ENCODE data around the gene MMD2. TPM values are rescaled to one million over a fixed set of nuclear protein-coding genes. Genes with fewer than 3 reads are reported as not detected.

The MMD2 gene, protein sequence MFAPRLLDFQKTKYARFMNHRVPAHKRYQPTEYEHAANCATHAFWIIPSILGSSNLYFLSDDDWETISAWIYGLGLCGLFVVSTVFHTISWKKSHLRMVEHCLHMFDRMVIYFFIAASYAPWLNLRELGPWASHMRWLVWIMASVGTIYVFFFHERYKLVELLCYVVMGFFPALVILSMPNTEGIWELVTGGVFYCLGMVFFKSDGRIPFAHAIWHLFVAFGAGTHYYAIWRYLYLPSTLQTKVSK
- not detected for polyA plus RNA-seq (2012; ENCODE audit: insufficient read depth, insufficient read length, low read depth)

DNA sequence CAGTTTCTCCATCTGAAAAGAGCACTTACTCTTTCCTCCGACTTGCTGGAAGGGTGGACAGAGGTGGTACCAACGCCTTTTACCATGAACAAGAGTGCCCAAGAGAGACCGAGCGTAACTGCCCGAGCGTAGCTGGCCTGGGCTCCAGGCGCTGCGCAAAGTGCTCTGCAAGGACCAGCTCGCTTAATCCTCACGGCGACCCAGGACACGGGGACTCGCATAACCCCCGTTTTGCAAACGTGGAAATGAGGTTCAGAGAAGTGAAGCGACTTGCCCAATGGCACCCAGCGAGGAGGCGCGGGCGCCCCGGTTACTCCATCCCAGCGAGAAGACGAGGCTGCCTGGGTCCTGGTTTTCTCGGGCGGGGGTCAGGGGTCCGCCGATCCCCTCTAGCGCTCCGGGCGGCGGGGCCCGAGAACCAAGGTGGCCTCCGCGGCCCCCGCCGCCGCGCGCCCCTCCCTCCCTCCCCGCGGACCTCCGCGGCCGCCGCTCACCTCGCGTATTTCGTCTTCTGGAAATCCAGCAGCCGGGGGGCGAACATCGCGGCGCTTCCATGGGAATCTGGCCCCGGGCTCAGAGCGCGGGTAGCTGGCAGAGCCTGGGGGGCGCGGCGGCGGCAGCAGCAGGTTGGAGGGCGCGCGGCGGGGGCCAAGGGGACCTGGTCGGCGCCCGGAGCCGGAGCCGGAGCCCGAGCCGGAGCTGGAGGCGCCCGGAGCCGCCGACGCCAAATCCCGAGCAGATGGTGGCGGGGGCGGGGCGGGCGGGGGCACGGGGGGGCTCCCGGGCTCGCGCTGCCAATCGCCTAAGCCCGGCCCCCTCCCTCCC lies at the start of gene MMD2:
Gene MMD2 (minus strand): TSS at position 711 of the 825 bp plus-strand sequence. CDS start 170 bp downstream, at position 541.
- TF ChIP-seq, protein P1, sequence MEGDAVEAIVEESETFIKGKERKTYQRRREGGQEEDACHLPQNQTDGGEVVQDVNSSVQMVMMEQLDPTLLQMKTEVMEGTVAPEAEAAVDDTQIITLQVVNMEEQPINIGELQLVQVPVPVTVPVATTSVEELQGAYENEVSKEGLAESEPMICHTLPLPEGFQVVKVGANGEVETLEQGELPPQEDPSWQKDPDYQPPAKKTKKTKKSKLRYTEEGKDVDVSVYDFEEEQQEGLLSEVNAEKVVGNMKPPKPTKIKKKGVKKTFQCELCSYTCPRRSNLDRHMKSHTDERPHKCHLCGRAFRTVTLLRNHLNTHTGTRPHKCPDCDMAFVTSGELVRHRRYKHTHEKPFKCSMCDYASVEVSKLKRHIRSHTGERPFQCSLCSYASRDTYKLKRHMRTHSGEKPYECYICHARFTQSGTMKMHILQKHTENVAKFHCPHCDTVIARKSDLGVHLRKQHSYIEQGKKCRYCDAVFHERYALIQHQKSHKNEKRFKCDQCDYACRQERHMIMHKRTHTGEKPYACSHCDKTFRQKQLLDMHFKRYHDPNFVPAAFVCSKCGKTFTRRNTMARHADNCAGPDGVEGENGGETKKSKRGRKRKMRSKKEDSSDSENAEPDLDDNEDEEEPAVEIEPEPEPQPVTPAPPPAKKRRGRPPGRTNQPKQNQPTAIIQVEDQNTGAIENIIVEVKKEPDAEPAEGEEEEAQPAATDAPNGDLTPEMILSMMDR (IDR thresholded peaks at IDR 0.05; ENCODE audit: low read depth, low read length), result no peak
- H3K9me3 ChIP-seq, result no peaks in the 10 kb centered on the region

DNA sequence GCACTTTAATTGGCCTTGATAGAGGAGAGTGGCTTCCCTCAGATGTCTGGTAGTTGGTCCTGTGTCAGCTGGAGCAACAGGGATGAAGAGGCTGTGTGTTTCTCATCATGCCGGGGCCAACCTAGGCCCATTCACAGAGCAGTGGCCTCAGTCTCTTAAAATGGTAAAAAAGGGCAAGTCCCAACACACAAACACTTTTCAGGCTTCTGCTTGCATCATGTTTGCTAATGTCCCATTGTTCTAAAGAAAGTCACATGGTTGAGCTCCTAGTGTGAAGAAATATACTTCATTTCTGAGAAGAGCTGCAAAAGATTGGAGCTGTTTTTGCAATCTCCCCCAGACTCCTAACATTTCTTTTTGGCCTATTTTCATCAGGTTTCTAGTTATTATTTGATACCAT lies 46.1 kb upstream of the MMD2 start:
- Histone ChIP-seq H3K9me3 (no peaks in the 10 kb centered on the region), H3K4me3 (ENCODE audit: low read depth, low read length) (no peak overlapping the region), H3K4me1 (no peaks in the 10 kb centered on the region), H3K27me3 (no peaks in the 10 kb centered on the region), H3K36me3 (no peaks in the 10 kb centered on the region)
- TF ChIP-seq, protein P1 (IDR thresholded peaks at IDR 0.05; ENCODE audit: low read depth, low read length), result no peak
- no peak for DNase-seq

More for the DNA sequence above, at the start of gene MMD2:
- H3K27me3 ChIP-seq, result peaks cover 15% of the 10 kb centered on the region
- H3K4me3 ChIP-seq (ENCODE audit: low read depth, low read length), result no peak within 1 kb of the TSS
- H3K4me1 ChIP-seq, result no peaks in the 10 kb centered on the region
- H3K36me3 ChIP-seq, result no peaks in the 10 kb centered on the region
- no peak for DNase-seq

DNA sequence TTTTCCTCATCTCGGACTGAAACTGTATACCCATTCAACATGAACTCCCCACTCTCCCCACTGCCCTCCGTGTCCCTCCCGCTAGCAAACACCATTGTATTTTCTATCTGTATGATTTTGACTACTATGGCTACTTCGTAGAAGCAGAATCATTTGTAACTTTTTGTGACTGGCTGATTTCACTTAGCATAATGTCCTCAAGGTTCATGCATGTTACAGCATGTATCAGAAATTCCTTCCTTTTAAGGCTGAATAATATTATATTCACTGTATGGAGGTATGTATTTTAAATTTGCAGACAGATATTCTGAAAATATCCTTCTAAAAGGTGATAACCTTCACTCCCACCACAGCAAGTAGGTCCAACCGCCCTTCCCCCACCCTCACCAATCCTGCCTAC lies 42.9 kb upstream of the MMD2 start:
- no peak for DNase-seq
- Histone ChIP-seq H3K4me3 (ENCODE audit: low read depth, low read length) (no peak overlapping the region), H3K4me1 (no peaks in the 10 kb centered on the region), H3K9me3 (no peaks in the 10 kb centered on the region), H3K36me3 (peaks cover 3% of the 10 kb centered on the region; the same call in 1 of the 2 replicates), H3K27me3 (no peaks in the 10 kb centered on the region)
- TF ChIP-seq, protein P1 (IDR thresholded peaks at IDR 0.05; ENCODE audit: low read depth, low read length), result no peak

DNA sequence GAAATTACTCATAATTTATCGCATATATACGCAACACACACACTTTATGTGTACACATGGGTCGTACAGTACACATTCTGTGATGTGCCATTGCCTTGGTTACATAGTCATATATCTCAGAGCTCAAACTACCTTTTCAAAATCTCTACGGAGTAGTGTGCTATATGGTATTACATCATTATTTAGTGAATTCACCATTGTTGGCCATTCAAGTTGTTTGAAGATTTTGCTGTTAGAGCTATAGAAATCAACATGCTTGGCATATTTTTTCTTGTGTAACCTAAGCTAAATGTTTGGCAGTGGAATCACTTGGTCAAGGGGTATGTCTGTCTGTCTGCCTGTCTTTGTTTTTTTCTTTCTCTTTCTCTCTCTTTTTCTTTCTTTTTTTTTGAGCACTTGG lies 42.0 kb upstream of the MMD2 start:
- Histone ChIP-seq H3K4me3 (ENCODE audit: low read depth, low read length) (no peak overlapping the region), H3K36me3 (peaks cover 6% of the 10 kb centered on the region; the same call in 1 of the 2 replicates), H3K9me3 (no peaks in the 10 kb centered on the region), H3K27me3 (no peaks in the 10 kb centered on the region), H3K4me1 (no peaks in the 10 kb centered on the region)
- TF ChIP-seq, protein P1 (IDR thresholded peaks at IDR 0.05; ENCODE audit: low read depth, low read length), result no peak
- no peak for DNase-seq

DNA sequence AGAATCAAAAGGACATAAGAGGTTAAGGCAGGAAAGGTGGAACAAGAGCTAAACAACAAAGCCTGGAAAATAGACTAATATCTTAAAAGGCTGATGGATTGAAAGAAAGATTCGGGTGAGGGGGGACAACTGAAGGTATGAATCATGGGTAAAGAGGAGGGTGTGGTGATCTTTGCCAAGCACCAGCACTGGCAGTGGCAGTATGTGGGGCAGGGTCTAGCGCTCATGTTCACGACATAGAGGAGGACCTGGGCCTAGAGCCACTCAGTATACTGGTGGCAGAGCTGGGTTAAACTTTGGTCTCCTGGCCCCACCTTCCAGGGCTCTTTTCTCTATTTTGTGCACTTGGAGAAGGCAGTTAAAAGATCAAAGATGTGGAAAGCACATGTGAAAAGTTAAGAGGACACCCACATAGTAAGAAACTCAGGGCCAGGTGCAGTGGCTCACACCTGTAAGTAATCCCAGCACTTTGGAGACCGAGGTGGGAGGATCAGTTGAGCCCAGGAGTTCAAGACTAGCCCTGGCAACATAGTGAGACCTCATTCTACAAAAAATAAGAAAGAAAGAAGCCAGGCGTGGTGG lies 40.5 kb upstream of the MMD2 start:
- Histone ChIP-seq H3K4me3 (ENCODE audit: low read depth, low read length) (no peak overlapping the region), H3K27me3 (no peaks in the 10 kb centered on the region), H3K9me3 (no peaks in the 10 kb centered on the region), H3K36me3 (peaks cover 9% of the 10 kb centered on the region), H3K4me1 (no peaks in the 10 kb centered on the region)
- no peak for DNase-seq
- TF ChIP-seq, protein P1 (IDR thresholded peaks at IDR 0.05; ENCODE audit: low read depth, low read length), result no peak
